OCI-LY3 (cell line): ENCODE data around the gene CHAC1.

ENCODE experiments used
- CTCF ChIP-seq: fragments of 200-600, 300-600 bp; sonication (generic); IDR thresholded peaks from 2 replicates; pipeline ENCODE4 v1.5.1; 2014; ENCODE audit warnings: antibody characterized with exemption, low read length, low read depth
- EZH2phosphoT487 ChIP-seq: fragments of 200-600 bp; shearing (Covaris generic); IDR thresholded peaks from 2 replicates; pipeline ENCODE4 v1.6.1; 2018; ENCODE audit warnings: antibody characterized with exemption, mixed run types, low read depth

- no peak for TF ChIP-seq CTCF
- TF ChIP-seq EZH2phosphoT487: no peak
Measured at GRCh38 chr15:40927495-40927872, 25.8 kb upstream of the CHAC1 start.
